ENCODE results near the gene TMEM184B.

Gene TMEM184B

GRCh38 chr22:38221407-38221806 is 51.4 kb downstream of the TMEM184B start:
- DNase-seq, result no peak

GRCh38 chr22:38220653-38221386 is 52.0 kb downstream of the TMEM184B start:
- DNase-seq, result no peak

DNA sequence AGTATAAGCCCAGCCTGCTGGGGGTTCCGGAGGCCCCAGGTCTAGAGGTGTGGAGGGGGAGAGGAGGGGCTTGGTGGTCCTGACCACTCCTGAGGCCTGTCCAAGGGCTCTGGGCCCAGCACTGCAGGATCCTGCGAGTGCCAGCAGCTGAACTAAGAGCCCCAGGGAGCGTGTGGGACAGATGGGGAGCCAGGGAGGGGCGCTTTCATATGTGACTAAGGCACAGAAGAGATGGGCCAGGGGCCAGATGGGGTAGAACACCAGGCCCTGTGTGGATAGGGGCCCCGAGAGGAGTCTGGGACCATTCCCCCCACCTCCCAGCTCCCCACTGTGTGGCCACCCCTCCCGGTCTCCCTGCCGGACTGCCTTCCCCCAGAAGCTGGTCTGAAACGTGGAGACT is 52.6 kb downstream of the TMEM184B start:
- DNase-seq, result no peak

DNA sequence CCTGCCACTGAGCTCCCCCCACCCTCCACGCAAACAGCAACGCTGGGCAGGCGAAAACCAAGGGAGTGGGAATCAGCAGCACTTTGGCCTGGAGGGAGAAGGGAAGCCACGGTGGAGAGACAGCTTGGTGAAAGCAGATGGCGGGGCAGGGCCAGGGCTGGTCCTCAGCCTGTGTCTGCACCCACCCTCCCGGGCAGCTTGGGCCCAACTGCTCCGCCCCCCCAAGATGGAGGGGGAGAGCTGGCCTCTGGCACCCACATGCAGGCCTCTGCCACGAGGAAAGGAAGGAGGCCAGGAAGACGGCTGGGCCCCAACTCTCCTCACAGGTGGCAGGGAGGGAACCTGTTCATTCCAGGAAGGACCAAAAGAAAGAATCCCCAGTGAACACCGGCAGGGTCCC is 53.2 kb downstream of the TMEM184B start:
- no peak for DNase-seq

- DNase-seq, result no peak
Observed at GRCh38 chr22:38218661-38219622, 53.9 kb downstream of the TMEM184B start.

DNA sequence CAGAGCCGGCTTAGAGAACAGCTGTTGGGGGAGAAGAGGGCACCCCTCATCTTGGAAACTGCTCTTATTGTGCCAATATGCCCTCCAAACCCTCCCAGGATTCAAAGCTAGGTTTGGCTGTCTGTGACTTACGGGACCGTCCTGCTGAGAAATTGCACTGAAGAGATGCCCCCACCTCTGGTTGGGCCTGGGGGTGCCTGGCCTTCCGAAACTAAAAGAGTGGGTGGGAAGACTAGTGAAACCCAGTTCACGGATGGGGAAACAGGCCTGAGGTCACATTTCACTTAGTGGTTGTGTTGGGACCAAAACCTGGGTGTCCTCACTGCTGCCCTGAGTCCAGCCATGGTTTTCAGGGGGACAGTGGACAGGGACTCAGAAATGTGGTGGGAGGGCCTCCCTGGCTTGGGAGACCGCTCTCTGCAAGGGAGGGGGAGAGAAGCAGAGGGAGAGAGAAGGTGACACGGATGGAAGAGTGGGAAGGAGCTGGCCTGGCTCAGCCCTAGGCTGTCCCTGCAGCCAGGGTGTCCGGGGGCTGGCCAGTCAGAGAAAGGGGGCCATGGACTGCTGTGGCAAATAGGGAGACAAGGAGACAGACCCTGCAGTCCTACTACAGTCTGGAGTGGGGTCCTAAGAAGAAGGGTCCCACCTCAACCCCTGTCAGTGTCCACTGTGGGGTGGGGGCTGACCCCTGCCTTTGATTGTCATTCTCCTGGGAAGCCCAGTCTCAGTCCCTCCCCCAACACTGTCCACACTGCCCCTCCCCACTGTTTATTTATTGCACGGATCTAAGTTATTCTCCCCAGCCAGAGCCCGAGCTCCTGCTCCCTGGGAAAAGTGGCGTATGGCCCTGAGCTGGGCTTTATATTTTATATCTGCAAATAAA is 57.4 kb downstream of the TMEM184B start:
- DNase-seq, result no peak

GRCh38 chr22:38214302-38215056 is 58.3 kb downstream of the TMEM184B start:
- peak; percentile 38 for DNase-seq

- DNase-seq, result no peak
Observed at GRCh38 chr22:38213990-38214301, 58.9 kb downstream of the TMEM184B start.

- no peak for DNase-seq
Observed at GRCh38 chr22:38213319-38213989, 59.4 kb downstream of the TMEM184B start.

DNA sequence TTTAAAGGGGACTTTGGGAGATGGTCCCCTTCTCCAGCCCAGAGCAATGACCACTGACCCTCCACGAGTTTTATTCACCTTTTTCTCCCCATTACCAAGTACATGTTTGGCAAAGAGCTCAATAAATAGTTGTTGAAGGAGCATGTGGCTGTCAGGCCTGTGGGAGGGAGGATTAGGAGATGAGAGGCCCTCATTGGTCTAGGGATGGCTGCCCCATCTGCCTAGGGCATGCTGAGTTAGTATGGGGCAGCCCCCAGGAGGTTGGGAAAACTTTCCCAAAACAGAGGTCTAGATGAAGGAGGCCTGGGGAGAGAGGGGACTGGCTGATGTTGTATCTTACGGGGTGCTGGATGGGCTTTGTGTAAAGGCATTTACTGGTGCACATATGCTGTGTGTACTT is 60.4 kb downstream of the TMEM184B start:
- DNase-seq, result no peak

- DNase-seq, result no peak
Observed at GRCh38 chr22:38211556-38211955, 61.3 kb downstream of the TMEM184B start.

GRCh38 chr22:38208551-38208968 is 64.2 kb downstream of the TMEM184B start:
- DNase-seq, result no peak

DNA sequence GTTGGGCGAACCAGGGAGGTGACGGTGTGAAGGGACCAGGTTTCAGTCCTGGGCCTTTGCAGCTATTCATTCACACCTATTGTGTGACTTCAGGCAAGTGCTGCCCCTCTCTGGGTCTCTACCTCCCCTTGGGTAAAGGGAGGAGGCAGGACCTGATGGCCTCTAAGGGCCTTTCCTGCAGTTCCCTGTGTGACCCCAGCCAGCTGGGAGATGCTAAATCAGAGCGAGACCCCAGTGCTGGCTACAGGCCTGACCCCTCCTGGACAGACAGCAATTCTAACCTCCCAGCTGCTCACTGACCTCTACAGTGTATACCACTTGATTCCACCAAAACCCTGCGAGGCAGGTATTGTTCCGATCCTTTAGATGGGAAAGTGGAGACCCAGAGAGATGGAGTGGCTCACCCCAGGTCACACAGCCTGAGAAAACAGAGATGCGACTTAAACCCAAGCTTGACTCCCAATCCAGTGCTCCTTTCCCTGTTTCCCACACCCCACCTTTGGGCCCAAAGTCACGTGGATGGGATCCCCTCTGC is 64.8 kb downstream of the TMEM184B start:
- DNase-seq, result no peak

GRCh38 chr22:38205261-38206128 is 67.3 kb downstream of the TMEM184B start:
- DNase-seq, result no peak

DNA sequence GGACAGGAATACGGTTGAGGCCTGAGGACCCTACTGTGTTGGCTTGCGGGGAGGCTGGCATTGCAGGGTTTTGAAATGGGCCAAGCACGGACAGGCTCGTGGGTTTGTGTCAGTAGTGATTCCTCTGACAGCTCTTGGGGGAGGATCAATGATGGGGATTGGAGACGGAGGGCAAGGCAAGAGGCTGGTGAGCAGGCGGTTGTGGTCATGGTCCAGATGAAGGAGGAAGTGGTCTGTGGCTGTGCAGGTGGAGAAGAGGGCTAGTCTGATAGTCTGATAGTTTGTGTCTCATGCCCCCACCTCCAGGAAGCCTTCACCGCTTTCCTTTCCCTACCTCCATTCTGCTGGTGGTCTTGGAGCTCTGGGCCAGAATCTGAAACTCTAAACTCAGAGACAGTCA is 68.0 kb downstream of the TMEM184B start:
- DNase-seq, result no peak

- no peak for DNase-seq
Observed at GRCh38 chr22:38203855-38204514, 68.8 kb downstream of the TMEM184B start.

DNA sequence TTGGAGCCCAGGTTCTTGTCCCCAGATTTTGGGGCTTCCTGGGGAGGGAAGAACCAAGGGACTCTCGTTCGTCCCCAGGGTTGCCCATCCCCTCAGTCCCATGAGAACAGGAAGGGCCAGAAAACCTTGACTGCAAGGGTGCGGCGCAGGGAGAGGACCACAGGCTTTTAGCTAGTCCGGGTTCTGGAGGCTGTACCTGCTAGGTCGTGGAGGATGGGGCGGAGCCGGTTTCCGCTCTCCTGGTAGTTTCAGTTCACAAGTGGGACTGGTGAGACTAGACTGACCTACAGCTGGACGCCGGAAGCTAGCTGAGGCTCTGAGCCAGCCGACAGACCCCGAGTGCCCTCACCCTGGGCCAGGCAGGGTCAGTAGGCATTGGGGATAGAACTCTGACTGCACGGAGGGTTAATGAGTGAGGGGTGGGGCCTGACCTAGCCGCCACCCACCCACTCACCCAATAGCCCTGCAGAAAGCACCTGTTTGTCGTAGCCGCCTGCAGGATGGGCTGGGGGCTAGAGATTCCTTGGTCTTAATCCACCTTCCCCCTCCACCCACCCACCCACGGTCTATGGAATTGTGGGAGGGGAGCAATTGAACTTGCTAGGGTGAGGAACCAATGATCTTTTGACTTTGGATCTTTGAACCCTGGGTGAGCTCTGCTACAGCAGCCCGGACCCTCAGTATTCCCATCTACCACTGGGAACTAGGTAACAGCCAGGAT is 69.6 kb downstream of the TMEM184B start:
- DNase-seq, result no peak

DNA sequence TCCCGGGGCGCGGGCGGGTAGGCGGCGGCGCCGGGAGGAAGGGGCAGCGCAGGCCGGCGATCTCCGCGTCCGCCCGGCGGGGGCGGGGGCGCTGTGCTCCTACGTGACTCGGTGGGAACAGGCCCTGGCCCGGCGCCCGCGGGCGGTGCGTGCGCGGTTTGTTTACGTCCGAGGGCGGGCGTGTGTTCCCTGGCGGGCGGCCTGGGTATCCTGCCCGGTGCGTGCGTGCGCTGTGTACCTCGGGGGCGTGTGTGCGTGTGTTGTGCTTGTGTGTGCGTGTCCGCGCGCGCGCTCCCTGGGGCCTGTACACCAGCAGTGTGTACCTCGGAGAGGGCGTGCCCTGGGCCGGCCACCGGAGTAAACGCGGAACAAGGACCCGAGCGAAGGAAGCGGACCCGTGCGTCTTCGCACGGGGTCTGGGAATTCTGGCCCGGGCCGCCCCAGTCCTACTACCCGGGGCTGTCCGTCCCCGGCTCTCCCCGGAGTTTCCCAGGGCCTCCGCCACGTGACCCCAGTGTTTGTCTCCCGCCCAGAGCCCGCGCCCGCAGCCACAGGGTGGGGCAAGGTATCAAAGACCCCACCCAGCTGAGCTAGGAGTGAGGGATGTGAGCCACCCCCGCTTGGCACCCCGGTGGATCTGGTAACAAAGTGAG is 70.2 kb downstream of the TMEM184B start:
- DNase-seq, result no peak

Data from activated T-cell treated with anti-CD3 and anti-CD28 coated beads for 4 hours (primary cell).